ENCODE data around the gene SPACDR.
"Not testable (repeated sequence)": the region's sequence is repeated elsewhere in the genome, so short reads cannot be mapped to it uniquely, and the experiment has no call there.

GRCh38 chr7:100500743-100501142 lies 36.7 kb upstream of the SPACDR start:
- TF ChIP-seq CTCF (optimal IDR thresholded peaks at IDR 0.05 in 1 of 3, IDR thresholded peaks at IDR 0.05 in 1 of 3, conservative IDR thresholded peaks at IDR 0.05 in 1 of 3; ENCODE audit: extremely low read depth in 1 of 3, insufficient read depth in 2 of 3, low read length in 3 of 3); EZH2 (IDR thresholded peaks at IDR 0.05; ENCODE audit: low read length): not testable (repeated sequence)

Measured in keratinocyte (primary cell).